RWPE1 (cell line): Measurements from ENCODE around the gene SLC7A1.

ENCODE experiments used
- CTCF ChIA-PET: fragments of 350-600 bp; sonication (Branson Sonifier 250); formaldehyde crosslinking; extraction: SDS; loops from one replicate; lab custom pipeline; 2021; lab: Yijun Ruan, JAX
- POLR2A ChIA-PET: fragments of 400-600 bp; formaldehyde crosslinking; extraction: SDS; loops from one replicate; lab custom pipeline; 2020; ENCODE audit warnings: antibody characterized with exemption; ENCODE audit not compliant: low non-redundant PET; lab: Yijun Ruan, JAX
- DNase-seq: peaks from one replicate; pipeline ENCODE4 v3.0.0; 2012; ENCODE audit warnings: low spot score
- H3K27ac ChIP-seq: fragments of 450-650 bp; 2 replicates; pipeline ENCODE4 v1.5.1; 2017
- TF ChIP-seq, protein P1 (sequence below): fragments of 450-650 bp; conservative IDR thresholded peaks from 2 replicates; pipeline ENCODE4 v1.5.1; 2017; ENCODE audit warnings: low read depth, mild to moderate bottlenecking

Gene SLC7A1

GRCh38 chr13:29484236-29484635 lies 111.3 kb downstream of the SLC7A1 start:
- no peak for DNase-seq
- POLR2A ChIA-PET, result no interaction called here
- CTCF ChIA-PET, result interaction anchor here (1.3 kb wide), 1 partner anchor 11 kb away, joined by 3 read pairs; no protein-coding TSS in a partner anchor
- TF ChIP-seq, protein P1, sequence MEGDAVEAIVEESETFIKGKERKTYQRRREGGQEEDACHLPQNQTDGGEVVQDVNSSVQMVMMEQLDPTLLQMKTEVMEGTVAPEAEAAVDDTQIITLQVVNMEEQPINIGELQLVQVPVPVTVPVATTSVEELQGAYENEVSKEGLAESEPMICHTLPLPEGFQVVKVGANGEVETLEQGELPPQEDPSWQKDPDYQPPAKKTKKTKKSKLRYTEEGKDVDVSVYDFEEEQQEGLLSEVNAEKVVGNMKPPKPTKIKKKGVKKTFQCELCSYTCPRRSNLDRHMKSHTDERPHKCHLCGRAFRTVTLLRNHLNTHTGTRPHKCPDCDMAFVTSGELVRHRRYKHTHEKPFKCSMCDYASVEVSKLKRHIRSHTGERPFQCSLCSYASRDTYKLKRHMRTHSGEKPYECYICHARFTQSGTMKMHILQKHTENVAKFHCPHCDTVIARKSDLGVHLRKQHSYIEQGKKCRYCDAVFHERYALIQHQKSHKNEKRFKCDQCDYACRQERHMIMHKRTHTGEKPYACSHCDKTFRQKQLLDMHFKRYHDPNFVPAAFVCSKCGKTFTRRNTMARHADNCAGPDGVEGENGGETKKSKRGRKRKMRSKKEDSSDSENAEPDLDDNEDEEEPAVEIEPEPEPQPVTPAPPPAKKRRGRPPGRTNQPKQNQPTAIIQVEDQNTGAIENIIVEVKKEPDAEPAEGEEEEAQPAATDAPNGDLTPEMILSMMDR, result no peak
- H3K27ac ChIP-seq, result no peak overlapping the region

GRCh38 chr13:29483623-29484022 lies 111.9 kb downstream of the SLC7A1 start:
- ChIA-PET POLR2A (no interaction called here), CTCF (no interaction called here)
- no peak overlapping the region for H3K27ac ChIP-seq
- DNase-seq, result no peak
- TF ChIP-seq, protein P1, result no peak

DNA sequence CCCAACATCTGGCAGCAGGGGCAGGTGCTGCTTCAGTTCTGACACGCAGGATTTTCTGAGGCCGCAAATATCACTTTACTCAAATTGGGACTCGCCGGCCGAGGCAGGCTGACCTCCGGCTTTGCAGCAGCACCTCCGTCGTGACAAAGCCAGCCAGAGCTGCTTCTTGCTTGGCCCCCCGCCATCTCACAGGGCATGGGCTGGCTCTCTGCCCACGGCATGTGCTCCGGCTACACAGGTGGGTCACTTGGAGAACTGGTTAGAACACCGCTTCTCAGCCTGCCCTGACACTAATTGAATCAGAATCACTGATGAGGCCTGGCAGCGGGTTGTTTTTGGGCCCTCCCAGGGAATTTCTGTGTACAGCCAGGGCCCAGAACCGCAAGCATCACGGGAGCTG lies 112.3 kb downstream of the SLC7A1 start:
- TF ChIP-seq, protein P1, result no peak
- no peak for DNase-seq
- no peak overlapping the region for H3K27ac ChIP-seq
- CTCF ChIA-PET, result no interaction called here
- POLR2A ChIA-PET, result no interaction called here

DNA sequence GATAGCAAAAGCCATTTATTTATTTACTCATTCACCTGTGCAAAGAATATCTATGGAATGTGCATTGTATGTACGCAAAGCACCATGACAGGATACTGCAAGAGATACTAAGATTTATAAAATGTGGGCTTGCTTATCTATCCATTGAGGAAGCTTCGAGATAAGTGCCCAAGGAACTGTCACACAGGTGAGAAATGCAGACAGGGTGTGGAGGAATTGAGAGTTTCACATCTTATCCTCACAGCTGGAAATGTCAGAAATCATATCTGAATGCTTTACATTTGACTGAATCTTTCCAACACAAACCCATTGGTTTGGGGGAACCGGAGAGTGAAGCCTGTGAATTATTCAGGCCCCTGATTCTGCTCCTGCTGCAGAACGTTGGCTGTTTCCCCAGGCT lies 113.0 kb downstream of the SLC7A1 start:
- POLR2A ChIA-PET, result no interaction called here
- CTCF ChIA-PET, result no interaction called here
- no peak overlapping the region for H3K27ac ChIP-seq
- DNase-seq, result no peak
- TF ChIP-seq, protein P1, result no peak

DNA sequence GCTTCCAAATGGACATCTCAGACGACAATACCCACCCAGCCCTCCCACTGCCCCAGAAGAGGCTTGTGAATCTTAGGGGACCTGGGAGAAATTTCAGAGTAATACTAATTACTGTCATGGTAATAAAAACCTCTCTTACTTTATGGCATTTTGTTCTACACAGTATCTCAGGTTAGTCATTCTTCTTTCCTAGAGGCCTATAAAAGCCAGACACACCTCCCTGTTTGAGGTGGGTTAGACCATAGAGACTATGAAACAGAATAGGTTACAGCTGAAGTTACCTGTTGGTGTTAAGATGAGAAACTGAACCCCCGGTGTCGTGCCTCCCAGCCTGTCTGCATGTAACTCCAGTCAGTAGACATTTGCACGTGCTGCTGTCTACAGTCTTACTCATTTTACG lies 113.9 kb downstream of the SLC7A1 start:
- TF ChIP-seq, protein P1, result no peak
- no peak for DNase-seq
- H3K27ac ChIP-seq, result no peak overlapping the region
- ChIA-PET CTCF (no interaction called here), POLR2A (no interaction called here)

DNA sequence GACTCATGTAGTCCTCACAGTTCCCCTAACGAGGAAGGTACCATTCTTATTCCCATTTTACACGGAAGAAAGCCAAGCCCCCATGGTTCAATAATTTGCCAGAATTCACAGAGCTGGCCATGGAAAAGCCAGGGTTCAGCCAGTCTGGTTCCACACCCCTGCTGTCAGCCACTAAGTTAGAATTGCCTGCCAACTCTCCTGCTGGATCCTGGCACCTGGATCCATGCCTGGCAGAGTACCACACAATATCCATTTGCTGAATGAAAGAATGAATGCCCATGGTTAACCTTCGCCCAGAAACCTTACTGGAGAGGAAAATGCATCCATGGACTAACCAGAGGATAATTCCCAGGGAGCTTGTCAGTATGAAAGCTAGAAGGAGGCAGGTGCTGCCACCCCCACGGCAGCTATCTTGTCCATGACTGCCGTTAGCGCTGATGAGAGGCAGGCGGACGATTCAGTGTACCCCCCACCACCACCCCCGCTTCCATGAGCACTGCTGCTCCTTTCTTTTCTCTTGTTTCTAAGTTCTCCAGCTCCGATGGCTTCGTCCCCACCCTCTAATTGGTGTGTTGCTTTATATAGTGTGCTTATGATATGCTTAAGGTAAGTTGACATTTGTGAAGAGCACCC lies 114.5 kb downstream of the SLC7A1 start:
- ChIA-PET CTCF (no interaction called here), POLR2A (no interaction called here)
- no peak overlapping the region for H3K27ac ChIP-seq
- no peak for DNase-seq
- TF ChIP-seq, protein P1, result no peak
